Activated T-cell treated with anti-CD3 and anti-CD28 coated beads for 24 hours (primary cell): Measurements from ENCODE around the gene LRRC8E.
"Not testable (repeated sequence)": the region's sequence is repeated elsewhere in the genome, so short reads cannot be mapped to it uniquely, and the experiment has no call there.

Source experiments
- DNase-seq: peaks from one replicate; pipeline ENCODE4 v3.0.0-alpha.2; 2020; ENCODE audit warnings: low read depth

The LRRC8E gene

DNA sequence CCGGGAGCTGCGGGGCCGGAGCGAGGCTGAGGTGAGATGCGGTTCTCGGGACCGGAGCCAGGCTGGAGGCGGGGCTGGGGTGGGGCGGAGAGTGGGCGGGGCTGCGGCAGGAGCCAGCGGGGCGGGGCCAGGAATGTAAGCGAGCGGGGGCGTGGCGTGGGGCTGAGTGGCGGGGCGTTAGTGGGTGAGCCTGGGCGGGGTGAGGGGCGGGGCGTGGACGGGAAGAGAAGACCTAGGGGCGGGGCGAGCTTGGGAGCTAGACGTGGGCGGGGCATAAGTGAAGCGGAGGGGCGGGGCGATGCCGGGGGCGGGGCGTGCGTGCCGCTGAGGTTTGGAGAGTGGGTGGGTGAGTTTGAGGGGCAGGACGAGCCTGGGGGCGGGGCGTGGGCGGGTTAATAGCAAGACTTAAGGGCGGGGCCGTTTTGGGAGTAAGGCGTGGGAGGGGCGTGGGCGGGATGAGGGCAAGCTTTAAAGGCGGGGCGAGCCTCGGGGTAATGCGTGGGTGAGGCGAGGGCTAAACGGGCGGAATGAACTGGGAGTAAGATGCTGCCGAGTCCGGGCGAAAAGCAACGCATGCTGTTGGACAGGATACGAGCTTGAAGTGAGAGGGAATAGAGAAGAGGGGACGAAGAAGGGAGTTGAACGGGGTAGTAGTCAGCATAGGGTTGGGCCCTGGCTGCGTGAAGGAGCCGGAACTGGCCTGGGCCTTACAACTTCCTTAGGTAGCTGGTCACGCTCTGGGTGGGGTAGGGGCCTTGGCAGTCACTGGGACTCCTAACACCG lies 32.4 kb downstream of the LRRC8E start:
- DNase-seq = peak; percentile 97

DNA sequence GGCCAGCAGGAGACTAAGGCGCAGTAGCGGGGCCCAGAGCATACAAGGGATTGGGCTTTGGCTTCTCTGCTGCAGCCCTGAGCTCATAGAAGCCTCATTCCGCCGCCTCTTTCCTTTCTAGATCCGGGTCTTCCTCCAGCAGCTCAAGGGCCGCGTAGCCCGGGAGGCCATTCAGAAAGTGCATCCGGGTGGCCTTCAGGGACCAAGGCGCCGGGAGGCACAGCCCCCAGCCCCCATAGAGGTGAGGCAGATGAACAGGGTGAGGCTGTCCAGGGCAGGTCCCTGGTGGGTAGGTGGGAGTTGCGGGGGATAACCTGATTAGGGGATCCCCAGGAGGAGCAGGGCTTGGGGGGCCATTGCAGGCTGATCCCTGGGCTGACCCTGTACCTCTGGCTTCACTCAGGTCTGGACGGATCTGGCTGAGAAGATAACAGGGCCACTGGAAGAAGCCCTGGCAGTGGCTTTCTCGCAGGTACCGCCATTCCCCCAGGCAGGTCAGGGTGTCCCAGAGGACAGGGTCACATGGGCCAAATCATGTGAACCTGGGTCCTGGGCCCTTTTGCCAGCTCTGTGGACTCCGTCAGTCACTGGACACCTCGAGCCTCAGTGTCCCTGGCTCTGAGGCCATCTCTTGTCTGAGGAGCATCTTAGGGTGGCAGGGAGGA lies 33.1 kb downstream of the LRRC8E start:
- DNase-seq = no peak

DNA sequence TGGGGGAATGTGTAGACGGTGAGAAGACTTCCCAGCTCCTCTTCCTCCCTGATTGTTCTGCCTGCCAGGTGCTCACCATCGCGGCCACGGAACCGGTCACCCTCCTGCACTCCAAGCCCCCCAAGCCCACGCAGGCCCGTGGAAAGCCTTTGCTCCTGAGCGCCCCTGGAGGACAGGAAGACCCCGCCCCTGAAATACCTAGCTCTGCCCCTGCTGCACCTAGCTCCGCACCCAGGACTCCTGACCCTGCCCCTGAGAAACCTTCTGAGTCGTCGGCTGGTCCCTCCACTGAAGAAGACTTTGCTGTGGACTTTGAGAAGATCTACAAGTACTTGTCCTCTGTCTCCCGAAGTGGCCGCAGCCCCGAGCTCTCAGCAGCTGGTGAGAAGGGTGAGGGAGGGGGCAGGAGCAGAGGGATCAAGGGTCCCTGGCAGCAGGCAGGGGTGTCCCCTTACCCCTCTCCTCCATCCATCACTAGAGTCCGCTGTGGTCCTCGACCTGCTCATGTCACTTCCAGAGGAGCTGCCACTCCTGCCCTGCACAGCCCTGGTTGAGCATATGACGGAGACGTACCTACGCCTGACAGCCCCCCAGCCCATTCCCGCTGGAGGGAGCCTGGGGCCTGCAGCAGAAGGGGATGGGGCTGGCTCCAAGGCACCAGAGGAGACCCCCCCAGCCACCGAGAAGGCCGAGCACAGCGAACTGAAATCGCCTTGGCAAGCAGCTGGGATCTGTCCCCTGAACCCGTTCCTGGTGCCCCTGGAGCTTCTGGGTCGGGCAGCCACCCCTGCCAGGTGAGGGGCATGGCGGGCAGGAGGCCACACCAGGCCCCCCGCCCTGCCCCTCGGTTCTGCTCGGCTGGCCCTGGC lies 33.9 kb downstream of the LRRC8E start:
- DNase-seq = no peak

DNA sequence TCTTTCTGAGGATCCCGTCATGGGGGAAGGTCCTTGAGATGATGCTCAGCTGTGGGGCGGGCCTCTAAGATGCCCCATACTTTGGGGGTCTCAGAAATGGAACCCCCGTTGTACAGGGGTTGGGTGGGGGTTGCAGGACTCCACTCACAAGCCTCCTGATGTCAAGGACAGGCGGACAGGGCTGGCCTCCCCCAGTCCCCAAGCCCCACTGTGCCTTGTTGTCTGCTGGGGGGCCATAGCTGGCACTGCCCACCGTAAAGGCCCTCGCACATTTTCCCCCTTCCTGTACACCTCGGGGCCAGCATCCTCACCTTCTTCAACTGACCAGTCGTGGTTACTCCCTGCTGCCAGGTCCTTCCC lies 34.5 kb downstream of the LRRC8E start:
- DNase-seq = no peak

DNA sequence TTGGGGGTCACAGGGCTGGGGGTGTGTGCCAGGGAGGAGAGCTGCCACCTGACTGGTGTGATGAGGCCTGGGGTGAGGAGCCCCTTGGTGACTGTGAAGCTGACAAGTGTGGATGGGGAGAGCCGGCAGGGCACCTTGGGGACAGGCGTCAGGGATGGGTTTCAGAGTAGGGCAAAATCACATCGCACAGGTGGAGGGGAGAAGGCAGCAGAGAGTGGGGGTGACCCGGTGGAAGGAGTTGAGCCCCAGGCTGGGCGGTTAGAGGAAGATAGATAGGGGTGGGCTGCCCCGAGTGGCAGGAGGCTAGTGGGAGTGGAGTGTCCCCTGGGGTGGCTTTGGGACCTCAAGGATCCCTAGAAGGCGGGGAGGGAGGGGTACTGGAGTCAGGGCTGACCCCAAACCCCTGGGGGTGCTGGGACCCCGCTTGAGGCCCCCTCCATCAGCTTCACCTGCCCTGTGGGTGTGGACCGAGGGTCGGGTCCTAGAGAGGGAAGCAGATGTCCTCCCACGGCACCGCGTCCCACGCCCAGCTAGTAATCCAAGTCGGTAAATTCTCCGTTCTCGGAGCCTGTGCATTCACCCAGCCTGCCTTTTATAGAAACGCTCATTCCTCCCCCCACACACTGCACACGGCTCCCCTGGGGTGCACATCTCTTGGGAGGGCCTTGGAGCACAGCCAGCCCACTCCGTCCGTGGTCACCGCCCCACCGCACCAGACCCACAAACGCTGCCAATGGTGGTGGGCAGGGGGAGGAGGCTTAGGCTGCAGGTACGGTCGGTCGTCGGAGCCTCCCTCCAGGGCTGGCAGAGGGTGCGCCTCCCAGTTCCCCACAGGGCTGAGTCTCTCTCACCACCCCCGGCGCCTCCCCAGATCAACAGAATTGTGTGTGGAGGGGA lies 35.2 kb downstream of the LRRC8E start:
- DNase-seq = no peak

DNA sequence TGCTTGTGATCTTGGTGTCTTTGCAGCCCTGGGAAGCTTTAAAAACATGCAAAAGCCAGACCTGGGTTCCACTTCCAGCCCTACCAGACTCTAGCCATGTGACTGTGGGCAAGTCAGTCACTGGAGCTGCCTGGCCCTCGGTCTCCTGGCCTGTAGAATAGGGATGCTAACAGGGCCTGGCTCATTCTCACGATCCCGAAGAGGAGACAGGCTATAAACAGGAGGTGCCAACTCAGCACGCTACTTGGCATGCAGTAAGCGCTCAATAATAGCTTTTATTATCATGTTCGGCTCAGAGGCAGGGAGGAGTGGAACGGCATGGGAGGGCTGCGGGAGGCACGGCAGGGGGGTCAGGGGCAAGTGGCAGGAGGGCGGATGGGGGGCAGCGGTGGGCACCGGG lies 35.9 kb downstream of the LRRC8E start:
- DNase-seq = no peak

DNA sequence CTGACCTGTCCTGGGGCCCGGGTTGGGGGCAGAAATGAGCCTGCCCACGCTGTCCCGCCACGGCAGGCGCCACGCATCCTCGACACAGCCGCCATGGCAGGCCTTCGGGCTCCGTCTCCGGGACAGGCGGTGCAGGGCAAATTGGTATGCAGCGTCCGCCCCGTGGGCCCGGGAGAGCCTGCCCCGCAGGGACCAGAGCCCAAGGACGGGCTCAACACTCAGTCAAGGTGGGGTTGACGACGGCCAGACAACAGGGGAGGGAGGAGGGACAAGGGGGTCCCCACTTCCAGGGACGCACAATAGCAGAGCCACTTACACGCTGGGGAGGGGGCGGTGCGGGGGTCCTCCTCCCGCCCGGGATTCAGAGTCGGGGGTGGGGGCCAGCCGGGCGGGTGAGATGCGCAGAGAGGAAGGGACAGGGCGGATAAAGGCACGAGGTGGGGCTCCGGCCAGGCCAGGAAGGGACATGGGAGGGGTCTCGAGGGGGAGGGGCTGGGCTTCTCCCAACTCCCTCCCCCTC lies 36.4 kb downstream of the LRRC8E start:
- no peak for DNase-seq

DNA sequence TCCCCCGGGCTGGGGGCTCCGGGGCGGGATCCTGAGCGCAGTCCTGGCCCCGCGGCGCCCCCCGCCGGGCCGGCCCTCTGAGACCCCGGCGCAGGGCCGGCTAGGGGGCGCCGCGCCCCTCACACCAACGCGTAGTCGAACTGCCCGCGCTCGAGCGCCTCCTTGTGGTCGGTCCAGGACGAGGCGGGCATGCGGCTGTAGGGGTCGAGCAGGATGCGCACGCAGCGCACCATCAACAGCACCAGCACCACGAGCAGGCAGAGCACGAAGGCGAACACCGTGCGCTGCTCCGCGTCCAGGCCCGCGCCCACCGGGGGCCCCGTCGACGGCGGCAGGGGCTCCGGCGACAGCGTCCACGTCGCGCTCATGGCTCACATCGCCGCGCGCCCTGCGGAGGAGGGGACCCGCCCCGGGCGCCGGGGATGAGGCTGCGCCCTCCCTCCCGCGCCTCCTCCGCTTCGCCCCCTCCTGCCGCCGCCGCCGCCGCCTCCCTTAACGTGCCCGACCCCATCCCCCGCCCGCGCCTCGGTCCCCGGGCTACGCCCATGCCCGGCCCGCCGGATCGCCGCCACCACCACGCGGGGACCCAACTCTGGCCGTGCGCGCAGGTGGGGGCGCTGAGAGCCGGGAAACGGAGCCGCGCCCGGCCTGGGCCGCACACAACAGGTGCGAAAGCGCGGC lies 37.0 kb downstream of the LRRC8E start:
- peak; percentile 64 for DNase-seq

DNA sequence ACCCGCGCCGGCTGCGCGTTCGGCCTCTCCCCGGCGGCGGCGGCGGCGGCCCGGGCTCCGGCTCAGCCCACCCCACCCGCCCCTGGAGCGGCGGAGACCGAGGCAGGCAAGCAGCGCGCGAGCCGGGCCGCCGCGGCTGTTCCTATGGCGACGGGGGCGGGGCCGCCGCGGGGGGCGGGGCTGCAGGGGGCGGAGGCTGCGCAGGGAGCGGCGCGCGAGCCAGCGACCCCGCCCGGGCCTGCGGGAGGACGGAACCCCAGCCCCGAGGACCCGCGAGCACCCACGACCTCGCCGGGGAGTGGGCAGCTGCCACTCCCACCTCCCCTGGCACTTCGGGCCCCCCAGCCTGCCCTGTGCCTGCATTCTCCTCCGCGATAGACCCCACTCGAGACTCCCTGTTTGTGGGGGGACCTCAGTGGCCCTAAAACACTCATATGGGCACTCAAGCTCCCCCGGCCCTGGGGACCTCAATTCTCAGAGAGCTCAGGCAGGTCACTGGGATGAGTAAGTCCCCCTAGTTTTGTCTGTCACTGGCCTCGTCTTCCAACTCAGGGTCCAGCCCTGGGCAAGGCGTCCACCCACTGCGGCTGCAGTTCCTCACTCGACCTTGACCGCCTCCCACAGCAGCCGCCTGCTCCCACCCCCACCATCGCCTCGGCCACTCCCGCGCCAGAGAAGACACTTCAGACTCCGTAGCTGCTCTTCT lies 37.9 kb downstream of the LRRC8E start, which contains the start of gene CTXN1:
TSS of gene CTXN1 (minus strand) at position 115 of the 706 bp plus-strand sequence. CDS start 597 bp downstream, outside the sequence.
- DNase-seq = peak; percentile 70

DNA sequence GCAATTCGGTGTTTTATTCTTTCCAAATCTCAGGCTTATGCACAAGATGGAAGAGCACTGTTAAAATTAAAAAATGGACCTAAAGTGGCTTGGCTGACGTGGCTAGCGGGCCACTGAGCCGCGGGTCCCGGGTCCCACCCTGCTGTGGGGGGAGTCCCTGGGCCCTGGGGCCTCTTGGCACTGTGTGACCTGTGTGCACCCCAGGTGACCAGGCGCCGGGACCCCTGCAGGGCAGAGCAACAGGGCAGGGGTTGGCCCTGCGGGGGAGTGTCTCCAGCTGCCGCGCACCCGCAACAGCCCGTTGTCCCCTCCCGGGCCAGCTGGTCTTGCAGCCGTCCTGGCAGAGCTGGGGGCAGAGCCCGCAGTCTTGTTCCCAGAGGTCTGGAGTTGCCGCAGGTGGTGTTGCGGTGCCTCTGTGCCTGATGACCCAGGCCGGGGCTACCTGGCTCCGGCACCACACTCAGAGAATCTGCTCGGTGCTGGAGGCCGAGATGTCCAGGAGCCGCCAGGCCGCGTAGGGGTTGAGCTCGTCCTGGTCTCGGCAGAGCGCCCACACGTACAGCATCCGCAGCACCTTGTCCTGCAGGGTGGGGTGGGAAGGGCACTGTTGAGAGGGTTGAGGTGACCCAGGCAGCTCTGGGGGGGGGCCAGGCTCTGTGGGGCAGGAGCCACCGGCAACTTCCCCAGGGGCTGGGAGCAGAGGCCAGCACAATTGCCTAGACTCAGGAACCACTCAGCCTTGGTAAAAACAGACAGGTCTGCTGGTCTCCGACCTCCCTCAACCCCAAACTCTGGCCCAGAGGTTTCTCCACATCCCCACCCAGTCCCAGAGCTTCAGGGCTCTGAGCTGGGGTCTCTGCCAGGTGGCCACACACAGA lies 38.7 kb downstream of the LRRC8E start:
- no peak for DNase-seq

DNA sequence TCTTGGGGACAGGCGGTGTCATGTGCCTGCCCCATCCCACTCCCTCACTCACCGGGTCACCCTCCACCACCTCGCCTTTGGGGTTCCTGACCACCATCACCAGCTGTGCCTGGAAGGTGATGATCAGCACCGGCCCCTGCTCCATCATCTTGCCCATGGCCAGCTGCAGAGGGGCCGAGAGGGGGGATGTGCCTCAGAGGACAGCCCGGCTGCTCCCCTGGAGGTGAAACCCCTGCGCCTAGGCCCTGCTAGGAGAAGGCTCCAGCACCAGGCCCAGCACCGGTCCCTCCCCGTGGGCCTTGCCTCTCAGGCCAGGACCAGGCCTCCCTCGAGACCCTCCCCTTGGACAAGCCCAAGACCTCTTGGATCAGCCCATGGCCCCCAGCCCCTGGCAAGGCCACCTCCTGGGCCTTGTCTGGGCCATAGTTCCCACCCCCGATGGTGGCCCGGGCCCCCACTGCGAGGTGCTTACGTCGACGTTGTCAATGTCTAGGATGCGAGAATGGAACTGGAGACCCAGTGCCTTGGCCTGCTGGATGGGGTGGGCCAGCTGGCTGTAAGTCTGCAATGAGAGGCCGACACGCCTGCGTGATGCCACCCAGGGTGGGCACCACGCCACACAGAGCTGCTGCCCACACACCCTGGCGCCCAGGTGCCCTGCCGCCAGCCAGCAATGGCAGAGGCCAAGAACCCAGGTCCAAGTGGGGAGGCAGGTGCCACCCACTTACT lies 39.5 kb downstream of the LRRC8E start:
- no peak for DNase-seq

DNA sequence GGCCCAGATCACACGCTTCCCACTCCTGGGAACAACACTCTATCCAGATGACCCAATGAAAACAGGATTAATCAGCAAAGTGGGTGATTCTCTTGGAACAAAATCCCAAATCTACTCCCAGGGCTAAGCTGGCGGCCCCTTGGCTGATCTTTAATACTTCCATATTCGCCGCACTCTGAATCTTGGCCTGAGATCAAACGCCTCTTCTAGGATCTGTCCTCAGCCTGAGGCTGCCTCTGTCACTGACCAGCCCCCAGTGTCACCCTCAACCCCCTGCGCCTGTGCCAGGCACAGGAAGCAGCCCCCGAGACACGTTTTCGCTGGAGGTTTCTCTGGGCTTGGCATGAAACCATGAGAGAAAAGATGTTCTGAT lies 40.0 kb downstream of the LRRC8E start:
- DNase-seq = no peak

DNA sequence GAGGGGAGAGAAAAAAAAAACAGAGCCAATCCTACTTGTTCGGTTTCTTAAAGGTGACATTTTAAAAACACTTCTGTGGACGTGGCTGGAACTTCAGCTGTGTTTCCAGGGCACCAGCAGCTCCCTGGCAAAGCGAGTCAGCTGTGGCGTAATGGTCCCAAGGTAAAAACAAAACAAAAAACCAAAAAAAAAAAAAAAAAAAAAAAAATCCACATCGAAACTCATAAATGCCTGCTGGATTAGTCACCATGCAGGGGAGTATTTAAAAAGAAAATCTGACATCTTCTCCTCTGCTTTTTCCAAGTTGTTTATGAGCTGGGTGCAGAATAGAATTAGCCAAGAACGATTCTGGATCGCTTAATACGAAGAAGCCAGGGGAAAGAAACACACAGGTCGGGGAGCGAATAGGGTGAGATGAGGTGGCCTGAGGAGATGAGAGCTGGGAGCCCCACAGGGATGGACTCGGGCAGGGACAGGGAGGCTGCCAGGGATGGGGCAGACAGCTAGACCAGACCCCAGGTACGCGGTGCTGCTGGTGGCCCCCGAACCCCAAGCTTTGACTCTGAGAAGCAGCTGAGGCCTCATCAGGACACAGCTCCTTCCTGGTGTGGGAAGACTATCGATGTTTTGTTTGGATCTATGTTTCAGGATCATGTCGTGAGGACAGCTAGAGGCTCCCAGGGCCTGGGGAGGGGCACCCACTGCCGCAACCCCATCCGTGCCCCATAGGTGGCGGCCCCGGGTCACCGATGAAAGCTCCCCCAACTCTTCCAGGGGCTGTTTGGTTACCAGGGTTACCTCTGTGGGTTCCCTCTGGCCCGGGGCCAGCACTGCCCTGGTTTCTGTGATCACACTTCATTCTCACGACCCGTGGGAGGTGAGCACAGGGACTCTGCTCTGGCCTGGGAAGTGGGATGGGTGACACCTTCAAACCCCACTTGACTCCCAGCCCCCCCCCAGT lies 40.7 kb downstream of the LRRC8E start:
- peak; percentile 44 for DNase-seq

DNA sequence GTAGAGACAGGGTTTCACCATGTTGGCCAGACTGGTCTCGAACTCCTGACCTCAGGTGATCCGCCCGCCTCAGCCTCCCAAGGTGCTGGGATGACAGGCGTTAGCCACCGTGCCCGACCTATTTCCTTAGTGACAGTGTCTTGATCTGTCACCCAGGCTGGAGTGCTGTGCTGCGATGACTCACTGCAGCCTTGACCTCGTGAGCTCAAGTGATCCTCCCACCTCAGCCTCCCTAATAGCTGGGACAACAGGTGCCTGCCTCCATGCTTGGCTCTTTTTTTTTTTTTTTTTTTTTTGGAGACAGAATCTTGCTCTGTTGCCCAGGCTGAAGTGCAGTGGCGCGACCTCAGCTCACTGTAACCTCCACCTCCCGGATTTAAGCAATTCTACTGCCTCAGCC lies 41.7 kb downstream of the LRRC8E start:
- not testable (repeated sequence) for DNase-seq

DNA sequence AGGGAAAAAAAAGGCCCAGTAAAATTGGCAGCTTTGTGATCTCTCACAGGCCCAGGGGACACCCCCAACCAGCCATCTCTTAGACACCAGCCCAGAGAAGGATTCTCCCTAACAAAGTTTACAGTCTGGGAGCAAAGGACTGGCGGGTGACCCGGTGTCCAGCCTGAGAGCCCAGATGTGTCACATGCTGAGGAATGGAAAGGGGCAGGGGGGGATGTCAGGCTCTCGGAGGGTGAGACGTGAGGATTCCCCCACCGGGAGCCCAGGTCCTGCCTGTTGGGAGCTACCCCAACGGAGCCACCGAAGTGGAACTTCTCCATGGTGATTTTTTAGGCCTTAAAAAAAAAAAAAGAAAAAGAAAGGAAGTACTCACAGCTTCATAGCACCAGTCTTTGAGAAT lies 42.5 kb downstream of the LRRC8E start:
- DNase-seq = no peak

DNA sequence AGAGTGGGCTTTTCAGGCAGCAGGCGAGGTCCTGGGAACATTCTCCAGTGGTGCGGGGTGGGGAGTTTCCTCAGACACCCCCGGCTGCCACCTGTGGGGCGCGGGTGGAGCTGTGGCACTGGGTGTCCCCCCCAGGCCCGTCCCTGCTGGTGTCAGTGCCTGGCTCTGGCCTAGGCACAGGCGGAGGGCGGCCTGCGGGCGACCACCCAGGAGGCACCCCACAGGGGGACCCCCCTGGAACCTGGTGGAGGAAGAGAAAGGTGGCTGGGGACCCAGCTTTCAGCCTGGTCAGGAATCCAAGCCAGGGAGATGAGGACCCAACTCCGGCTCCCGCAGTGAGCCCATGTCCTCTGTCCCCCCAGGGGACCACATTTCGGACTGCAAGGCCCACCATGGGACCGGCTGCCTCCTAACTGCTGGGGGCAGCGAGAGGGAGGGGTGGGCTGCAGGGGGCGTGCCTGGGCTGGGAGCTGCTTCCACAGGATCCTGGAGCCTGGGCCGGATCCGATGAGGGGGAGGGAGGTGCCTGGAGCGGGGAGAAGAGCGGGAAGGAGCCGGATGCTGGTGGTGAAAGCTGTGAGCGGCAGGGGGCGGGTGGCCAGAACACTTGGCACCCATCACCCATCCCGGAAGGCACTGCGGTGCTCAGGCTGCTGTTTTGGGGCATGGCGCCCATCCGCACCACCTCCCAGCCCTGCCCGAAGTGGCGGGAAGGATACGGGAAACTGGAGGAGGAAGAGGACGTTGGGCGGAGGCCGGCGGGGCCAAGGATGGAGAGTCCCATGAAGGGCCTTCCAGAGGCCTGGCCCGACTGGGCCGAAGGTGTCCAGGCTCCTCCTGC lies 43.1 kb downstream of the LRRC8E start:
- DNase-seq = no peak
